Subcutaneous abdominal adipose tissue (tissue), 5 donors: ENCODE measurements around the gene NFIX.
"Not testable (repeated sequence)": the region's sequence is repeated elsewhere in the genome, so short reads cannot be mapped to it uniquely, and the experiment has no call there.

Source experiments
- H3K27ac ChIP-seq: one replicate; pipeline ENCODE4 v1.7.0; 2013; ENCODE audit warnings: low read depth, mild to moderate bottlenecking, inconsistent platforms, low read length, moderate library complexity
- H3K27me3 ChIP-seq, 5 donors: one replicate each; pipeline ENCODE4 v1.7.0; 2013; ENCODE audit warnings: low read length in 5 of 5, inconsistent platforms in 1 of 5; ENCODE audit not compliant: control insufficient read depth in 5 of 5, insufficient read depth in 4 of 5
- H3K36me3 ChIP-seq, 5 donors: one replicate each; pipeline ENCODE4 v1.7.0; 2013; ENCODE audit warnings: low read length in 5 of 5; ENCODE audit not compliant: control insufficient read depth in 5 of 5, insufficient read depth in 5 of 5
- H3K4me1 ChIP-seq, 5 donors: one replicate each; pipeline ENCODE4 v1.7.0; 2013; ENCODE audit warnings: low read length in 5 of 5, mild to moderate bottlenecking in 3 of 5, moderate library complexity in 1 of 5; ENCODE audit not compliant: control insufficient read depth in 5 of 5, insufficient read depth in 5 of 5
- H3K4me3 ChIP-seq, 5 donors: one replicate each; pipeline ENCODE4 v1.7.0; 2013; ENCODE audit warnings: low read length in 5 of 5, low read depth in 1 of 5
- H3K9ac ChIP-seq, 5 donors: one replicate each; pipeline ENCODE4 v1.7.0; 2013; ENCODE audit warnings: low read length in 5 of 5, mild to moderate bottlenecking in 4 of 5, moderate library complexity in 3 of 5
- H3K9me3 ChIP-seq, 5 donors: one replicate each; pipeline ENCODE4 v1.7.0; 2013; ENCODE audit warnings: low read length in 5 of 5; ENCODE audit not compliant: control insufficient read depth in 5 of 5
- donor health status: healthy.
- donor health status: healthy.
- donor health status: healthy.
- donor health status: healthy.
- donor health status: healthy.

Gene NFIX

DNA sequence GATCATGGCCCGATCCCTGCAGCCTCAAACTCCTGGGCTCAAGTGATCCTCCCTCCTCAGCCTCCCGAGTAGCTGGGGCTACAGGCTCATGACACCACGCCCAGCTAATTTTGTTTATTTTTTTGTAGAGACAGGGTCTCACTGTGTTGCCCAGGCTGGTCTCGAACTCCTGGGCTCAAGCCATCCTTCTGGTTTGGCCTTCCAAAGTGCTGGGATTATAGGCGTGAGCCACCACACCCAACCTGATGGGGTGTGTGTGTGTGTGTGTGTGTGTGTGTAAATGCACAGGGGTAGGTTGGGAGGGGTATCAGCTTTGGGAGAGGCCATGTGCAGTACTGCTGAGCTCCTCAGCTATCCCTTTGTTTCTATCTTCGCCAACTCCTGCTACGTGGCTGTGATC is 19.2 kb upstream of the NFIX start:
- not testable (repeated sequence) for H3K9ac ChIP-seq, H3K4me1 ChIP-seq, H3K27me3 ChIP-seq, H3K4me3 ChIP-seq, H3K27ac ChIP-seq, H3K36me3 ChIP-seq, H3K9me3 ChIP-seq

DNA sequence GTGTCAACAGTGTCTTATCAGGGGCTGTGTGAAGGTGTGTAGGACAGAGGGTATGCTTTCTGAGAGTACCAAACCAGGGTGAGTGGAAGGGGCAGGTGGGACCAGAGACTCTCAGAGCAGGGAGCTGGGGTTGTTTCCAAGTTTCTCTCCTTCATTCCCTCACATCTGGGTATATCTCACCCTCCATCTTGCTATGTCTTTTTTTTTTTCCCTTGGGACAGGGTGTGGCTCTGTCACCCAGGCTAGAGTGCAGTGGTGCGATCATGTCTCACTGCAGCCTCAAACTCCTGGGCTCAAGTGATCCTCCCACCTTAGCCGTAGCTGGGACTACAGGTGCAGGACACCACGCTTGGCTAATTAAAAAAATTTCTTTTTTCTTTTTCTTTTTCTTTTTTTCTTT is 15.3 kb upstream of the NFIX start:
- H3K27me3 ChIP-seq: no peaks in the 10 kb centered on the region
- no peak overlapping the region for H3K27ac ChIP-seq
- peaks cover 7 to 23% (median 16%) of the 10 kb centered on the region in 5 donors for H3K4me1 ChIP-seq
- H3K9ac ChIP-seq: no peak overlapping the region
- H3K9me3 ChIP-seq: no peaks in the 10 kb centered on the region
- no peaks in the 10 kb centered on the region for H3K36me3 ChIP-seq
- H3K4me3 ChIP-seq: no peak overlapping the region

DNA sequence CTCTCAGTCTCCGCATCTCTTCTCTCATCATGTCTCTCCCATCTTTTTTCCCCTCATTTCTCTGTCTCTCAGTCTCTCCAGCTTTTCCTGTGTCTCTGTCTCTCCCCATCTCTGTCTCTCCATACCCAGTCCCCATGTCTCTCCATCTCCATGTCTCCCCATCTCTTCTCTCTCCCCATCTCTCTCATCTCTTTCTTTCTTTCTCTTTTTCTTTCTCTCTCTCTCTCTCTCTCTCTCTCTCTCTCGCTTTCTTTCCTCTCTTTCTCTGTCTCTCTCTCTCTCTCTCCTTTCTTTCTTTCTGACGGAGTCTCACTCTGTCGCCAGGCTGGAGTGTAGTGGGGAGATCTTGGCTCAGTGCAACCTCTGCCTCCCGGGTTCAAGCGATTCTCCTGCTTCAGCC is 12.6 kb upstream of the NFIX start:
- Histone ChIP-seq H3K4me1 (peaks cover 14 to 32% (median 24%) of the 10 kb centered on the region in 5 donors), H3K9me3 (no peaks in the 10 kb centered on the region), H3K9ac (no peak overlapping the region), H3K27me3 (no peaks in the 10 kb centered on the region), H3K36me3 (no peaks in the 10 kb centered on the region), H3K27ac (no peak overlapping the region), H3K4me3 (no peak overlapping the region)

DNA sequence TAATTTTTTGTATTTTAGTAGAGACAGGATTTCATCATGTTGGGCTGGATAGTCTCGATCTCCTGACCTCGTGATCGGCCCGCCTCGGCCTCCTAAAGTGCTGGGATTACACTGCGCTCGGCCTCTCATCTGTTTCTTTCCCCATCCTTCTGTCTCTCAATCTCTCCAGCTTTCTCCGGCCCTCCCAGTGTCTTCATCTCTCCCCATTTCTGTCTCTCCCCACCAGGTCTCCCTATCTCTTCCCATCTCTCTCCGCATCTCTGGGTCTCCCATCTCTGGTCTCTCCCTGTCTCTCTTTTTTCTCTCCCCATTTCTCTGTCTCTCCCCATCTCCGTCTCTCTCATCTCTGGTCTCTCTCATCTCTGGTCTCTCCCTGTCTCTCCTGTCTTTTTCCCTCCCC is 12.2 kb upstream of the NFIX start:
- H3K9ac ChIP-seq: no peak overlapping the region
- H3K27me3 ChIP-seq: no peaks in the 10 kb centered on the region
- no peak overlapping the region for H3K27ac ChIP-seq
- peak overlapping the region in 4 of 5 donors; percentile 36 to 48 (median 42) for H3K4me3 ChIP-seq
- no peaks in the 10 kb centered on the region for H3K9me3 ChIP-seq
- no peaks in the 10 kb centered on the region for H3K36me3 ChIP-seq
- peaks cover 12 to 30% (median 23%) of the 10 kb centered on the region in 5 donors for H3K4me1 ChIP-seq

DNA sequence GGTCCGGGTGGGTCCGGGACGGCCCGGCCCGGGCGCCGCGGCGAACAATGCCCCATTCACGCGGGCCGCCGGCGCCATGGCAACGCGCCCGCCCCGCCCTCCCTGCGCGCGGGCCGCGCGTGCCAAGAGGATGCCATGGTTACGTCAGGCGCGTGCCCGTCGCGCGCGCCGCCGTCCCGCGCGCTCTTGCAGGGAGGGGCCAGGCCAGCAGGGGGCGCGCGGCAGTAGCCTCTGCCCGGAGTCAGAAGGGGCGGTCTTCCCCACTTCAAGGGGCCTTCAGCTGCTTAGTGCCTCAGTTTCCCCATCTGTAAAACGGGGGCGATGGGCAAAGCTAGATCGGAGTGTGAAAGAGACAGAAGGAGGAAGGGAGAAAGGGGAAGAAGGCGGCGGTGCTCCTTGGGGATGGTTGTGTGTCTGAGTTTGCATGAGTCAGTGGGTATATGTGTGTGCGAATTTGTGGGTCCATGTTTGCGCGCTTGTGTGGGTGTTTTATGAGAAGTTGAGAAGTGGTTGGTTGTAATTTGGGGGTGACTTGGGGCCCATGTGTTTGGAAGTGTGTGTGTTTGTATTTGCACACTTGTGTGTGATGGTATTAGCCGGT is 11.6 kb upstream of the NFIX start:
- H3K9me3 ChIP-seq: no peaks in the 10 kb centered on the region
- peak overlapping the region in 2 of 5 donors; percentile 36 to 48 for H3K4me3 ChIP-seq
- peaks cover 11 to 29% (median 21%) of the 10 kb centered on the region in 5 donors for H3K4me1 ChIP-seq
- H3K27me3 ChIP-seq: no peaks in the 10 kb centered on the region
- H3K27ac ChIP-seq: no peak overlapping the region
- H3K36me3 ChIP-seq: no peaks in the 10 kb centered on the region
- no peak overlapping the region for H3K9ac ChIP-seq

DNA sequence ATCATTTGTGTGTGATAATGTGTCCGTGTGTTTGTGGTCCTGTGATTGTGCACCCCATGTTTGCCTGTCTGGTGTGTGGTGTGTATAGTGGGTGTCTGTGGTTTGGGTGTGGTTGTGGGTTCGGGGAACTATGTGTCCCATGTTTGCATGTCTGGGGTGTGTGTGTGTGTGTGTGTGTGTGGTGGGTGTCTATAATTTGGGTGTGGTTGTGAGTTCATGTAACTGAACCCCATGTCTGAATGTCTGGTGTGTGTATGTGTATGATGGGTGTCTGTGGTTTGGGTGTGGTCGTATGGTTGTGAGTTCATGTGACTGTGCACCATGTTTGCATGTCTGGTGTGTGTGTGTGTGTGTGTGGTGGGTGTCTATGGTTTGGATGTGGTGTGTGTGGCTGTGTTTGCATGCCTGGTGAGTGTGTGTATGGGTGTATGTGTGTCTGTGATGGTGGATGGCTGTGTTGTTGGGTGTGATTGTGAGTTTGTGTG is 11.1 kb upstream of the NFIX start:
- Histone ChIP-seq H3K9ac (no peak overlapping the region), H3K9me3 (no peaks in the 10 kb centered on the region), H3K4me3 (no peak overlapping the region), H3K4me1 (peaks cover 11 to 29% (median 21%) of the 10 kb centered on the region in 5 donors), H3K27ac (no peak overlapping the region), H3K27me3 (no peaks in the 10 kb centered on the region), H3K36me3 (no peaks in the 10 kb centered on the region)

DNA sequence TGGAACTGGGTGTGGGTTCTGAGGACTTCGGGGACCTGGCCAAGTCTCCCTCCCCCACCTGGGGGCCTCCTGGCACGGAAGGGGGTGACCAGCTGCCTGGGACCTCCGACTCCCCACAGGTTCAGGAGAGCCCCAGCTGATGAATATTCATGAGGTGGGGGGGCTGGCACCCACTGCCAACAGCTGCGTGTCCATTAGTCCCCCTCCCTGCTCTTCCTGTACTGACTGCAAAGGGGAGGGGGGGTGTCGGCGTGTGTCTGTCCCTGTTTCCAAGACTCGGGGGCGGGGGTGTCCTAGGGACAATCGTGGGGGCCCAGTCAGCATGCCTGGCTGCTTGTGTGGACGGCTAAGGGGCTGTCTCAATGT is 10.6 kb upstream of the NFIX start:
- Histone ChIP-seq H3K4me3 (no peak overlapping the region), H3K9ac (no peak overlapping the region), H3K27ac (peak overlapping the region; percentile 30), H3K9me3 (no peaks in the 10 kb centered on the region), H3K4me1 (peaks cover 11 to 29% (median 21%) of the 10 kb centered on the region in 5 donors), H3K36me3 (no peaks in the 10 kb centered on the region), H3K27me3 (no peaks in the 10 kb centered on the region)

DNA sequence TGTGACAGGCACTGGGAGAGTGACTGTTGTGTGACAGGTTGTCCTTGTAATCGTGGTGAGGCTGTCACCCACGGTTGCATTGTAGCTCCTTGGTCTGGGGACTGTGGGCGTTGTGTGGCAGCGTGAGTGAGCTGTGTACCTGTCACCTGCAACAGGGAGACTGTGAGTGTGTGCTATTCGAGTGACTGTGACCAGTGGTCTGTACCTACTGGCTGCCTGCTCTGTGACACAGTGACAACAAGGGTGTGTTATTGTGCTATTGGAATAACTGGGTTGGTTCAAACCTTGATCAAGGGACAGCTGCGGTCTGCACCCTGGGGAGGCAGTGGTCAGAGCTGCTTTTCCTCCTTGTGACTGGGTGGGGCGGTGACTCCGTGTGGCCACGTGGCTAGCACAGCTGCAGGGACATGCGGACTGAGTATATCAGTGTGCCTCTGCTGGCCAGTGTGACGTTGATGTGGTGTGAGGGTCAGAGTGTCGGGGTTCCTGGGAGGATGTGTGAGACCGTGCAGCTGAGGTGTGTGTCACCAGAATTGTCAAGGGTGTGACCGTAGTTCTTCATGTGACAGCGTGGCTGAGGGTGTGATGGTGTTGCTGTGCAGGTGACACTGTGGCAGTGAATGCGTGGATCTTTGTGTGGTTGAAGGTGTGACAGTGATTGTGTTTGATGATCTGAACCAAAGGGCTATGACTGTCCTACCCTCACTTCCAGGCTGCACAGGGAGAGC is 10.1 kb upstream of the NFIX start:
- no peak overlapping the region for H3K9ac ChIP-seq
- H3K4me1 ChIP-seq: peaks cover 11 to 29% (median 21%) of the 10 kb centered on the region in 5 donors
- H3K27me3 ChIP-seq: no peaks in the 10 kb centered on the region
- H3K4me3 ChIP-seq: peak overlapping the region in 1 of 5 donors; percentile 10
- H3K36me3 ChIP-seq: no peaks in the 10 kb centered on the region
- no peaks in the 10 kb centered on the region for H3K9me3 ChIP-seq
- peak overlapping the region; percentile 30 for H3K27ac ChIP-seq

DNA sequence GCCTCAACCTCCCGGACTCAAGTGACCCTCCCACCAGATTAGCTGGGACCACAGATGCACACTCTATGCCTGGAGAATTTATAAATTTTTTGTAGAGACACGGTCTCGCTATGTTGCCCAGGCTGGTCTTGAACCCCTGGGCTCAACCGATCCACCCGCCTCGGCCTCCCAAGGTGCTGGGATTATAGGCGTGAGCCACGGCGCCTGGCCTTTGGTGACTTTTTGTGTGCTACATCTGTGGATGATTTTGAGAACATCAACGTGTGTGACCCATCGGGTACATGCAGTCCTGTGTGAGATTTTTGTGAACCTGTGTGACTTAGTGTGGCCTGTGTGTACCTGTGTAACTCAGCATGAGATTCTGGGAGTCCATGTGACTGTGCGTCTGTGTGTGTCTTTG is 8.5 kb upstream of the NFIX start:
- Histone ChIP-seq H3K9ac (no peak overlapping the region), H3K27ac (no peak overlapping the region), H3K36me3 (no peaks in the 10 kb centered on the region), H3K4me1 (peaks cover 11 to 29% (median 21%) of the 10 kb centered on the region in 5 donors), H3K9me3 (no peaks in the 10 kb centered on the region), H3K4me3 (no peak overlapping the region), H3K27me3 (no peaks in the 10 kb centered on the region)

DNA sequence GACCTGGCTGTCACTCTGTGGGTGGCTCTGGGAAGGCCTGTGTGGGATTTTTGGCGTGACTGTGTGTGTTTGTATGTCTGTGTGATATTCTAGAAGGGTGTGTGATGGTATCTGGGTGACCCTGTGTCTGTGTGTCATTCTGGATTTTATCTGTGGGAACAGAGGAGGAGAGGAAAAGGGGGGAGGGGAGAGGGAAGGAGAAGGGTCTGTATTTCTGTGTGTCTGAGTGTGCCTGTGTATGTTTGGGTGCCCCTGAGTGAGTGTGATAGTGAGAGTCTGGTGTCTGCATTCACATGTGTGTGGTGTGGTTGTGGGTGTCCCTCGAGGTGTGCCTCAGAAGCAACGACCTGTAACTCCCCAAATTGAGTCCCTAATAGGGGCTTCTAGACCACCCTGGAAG is 8.1 kb upstream of the NFIX start:
- Histone ChIP-seq H3K27ac (no peak overlapping the region), H3K27me3 (no peaks in the 10 kb centered on the region), H3K36me3 (no peaks in the 10 kb centered on the region), H3K9me3 (no peaks in the 10 kb centered on the region), H3K9ac (no peak overlapping the region), H3K4me3 (no peak overlapping the region), H3K4me1 (peaks cover 11 to 29% (median 21%) of the 10 kb centered on the region in 5 donors)
